Measurements from ENCODE around the gene SLX4IP.
A peak's percentile ranks its signal among the peaks of the same experiment; 100 is the strongest.

The SLX4IP gene

DNA sequence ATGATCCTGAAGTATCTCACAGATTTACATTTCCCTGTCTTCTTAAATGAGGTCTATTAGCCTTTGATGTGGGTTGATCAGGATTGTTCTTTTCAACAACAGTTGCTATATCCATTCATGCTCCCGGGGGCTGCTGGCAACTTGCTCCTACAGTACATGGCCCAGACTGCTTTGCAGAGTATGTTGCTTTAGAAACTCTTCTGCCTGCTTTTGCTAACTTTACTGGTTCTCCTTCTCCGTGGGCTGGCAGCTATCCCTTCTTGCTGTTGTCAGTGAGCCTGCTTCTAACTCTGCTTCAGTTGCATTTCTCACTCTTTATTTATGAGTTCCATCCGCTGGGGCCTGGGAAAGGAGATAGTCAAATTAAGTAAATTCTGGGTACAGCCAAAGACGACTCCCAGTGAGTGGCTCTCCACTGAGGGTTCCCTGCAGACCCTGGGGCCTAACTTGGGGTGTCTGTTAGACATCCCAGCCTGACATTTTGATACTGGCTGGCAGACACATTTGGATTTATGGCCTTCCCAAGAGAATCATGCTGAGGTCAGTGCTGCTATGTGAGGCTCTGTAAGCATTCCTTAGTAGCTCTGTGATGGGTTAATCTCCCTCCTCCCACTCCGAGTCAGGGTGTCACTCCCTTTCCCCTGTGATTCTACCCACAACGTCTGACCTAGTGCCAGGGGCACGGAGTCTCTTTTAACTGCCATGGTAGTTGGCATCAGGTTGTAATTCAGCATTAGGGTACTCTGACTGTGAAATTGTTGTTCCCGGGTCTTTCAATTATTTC, 73.6 kb downstream of the SLX4IP start:
- TF ChIP-seq, protein P1, sequence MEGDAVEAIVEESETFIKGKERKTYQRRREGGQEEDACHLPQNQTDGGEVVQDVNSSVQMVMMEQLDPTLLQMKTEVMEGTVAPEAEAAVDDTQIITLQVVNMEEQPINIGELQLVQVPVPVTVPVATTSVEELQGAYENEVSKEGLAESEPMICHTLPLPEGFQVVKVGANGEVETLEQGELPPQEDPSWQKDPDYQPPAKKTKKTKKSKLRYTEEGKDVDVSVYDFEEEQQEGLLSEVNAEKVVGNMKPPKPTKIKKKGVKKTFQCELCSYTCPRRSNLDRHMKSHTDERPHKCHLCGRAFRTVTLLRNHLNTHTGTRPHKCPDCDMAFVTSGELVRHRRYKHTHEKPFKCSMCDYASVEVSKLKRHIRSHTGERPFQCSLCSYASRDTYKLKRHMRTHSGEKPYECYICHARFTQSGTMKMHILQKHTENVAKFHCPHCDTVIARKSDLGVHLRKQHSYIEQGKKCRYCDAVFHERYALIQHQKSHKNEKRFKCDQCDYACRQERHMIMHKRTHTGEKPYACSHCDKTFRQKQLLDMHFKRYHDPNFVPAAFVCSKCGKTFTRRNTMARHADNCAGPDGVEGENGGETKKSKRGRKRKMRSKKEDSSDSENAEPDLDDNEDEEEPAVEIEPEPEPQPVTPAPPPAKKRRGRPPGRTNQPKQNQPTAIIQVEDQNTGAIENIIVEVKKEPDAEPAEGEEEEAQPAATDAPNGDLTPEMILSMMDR (conservative IDR thresholded peaks at IDR 0.05; ENCODE audit: low read depth) = no peak
- CTCF ChIA-PET = interaction anchor here (0.7 kb wide), 1 partner anchor 49 kb away, joined by 3 read pairs; no protein-coding TSS in a partner anchor
- peak overlapping the region; percentile 55 for H3K27ac ChIP-seq
- POLR2A ChIA-PET (ENCODE audit: low non-redundant PET) = no interaction called here
- DNase-seq (ENCODE audit: low spot score) = no peak

DNA sequence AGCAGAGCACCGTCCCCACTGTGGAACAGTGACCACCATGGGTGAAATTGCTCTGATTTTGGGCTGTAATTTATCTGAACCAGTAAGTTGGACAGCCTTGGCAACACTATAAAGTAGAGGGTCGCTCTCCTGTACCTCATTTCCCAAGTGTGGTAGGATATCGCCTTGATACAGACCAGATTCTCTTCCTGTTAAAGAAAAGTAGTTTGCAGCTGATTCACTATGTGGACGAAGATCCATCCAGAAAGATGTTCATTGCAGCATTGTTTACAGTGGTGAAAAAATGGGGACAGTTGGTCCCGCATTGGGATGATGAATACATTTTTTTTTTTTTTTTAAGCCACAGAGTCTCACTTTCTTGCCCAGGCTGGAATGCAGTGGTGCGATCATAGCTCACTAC, 74.3 kb downstream of the SLX4IP start:
- ChIA-PET CTCF (no interaction called here), POLR2A (ENCODE audit: low non-redundant PET) (no interaction called here)
- no peak for DNase-seq (ENCODE audit: low spot score)
- no peak overlapping the region for H3K27ac ChIP-seq
- TF ChIP-seq, protein P1 (conservative IDR thresholded peaks at IDR 0.05; ENCODE audit: low read depth) = no peak

DNA sequence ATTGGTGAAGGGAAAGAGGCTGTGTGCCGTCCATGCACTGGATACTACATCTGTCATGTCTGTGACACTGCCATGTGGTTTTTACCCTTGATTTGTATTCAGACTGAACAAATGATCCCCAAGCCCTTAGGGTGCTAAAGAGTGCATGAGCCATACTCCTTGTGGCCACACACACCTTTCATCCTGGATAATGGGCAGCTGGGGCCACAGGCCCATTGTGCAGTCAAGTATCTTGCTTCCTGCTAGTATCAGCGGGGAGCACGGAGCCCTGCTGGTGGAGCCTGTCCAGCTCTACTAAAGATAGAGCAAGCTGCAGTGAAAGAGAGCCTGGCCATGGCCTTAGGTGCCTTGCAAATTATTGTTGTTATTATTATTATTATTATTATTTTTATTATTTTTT, 75.1 kb downstream of the SLX4IP start:
- ChIA-PET CTCF (interaction anchor here (0.6 kb wide), 1 partner anchor 15 kb away, joined by 3 read pairs; no protein-coding TSS in a partner anchor), POLR2A (ENCODE audit: low non-redundant PET) (no interaction called here)
- peak overlapping the region; percentile 93 for H3K27ac ChIP-seq
- TF ChIP-seq, protein P1 (conservative IDR thresholded peaks at IDR 0.05; ENCODE audit: low read depth) = no peak
- DNase-seq (ENCODE audit: low spot score) = no peak

DNA sequence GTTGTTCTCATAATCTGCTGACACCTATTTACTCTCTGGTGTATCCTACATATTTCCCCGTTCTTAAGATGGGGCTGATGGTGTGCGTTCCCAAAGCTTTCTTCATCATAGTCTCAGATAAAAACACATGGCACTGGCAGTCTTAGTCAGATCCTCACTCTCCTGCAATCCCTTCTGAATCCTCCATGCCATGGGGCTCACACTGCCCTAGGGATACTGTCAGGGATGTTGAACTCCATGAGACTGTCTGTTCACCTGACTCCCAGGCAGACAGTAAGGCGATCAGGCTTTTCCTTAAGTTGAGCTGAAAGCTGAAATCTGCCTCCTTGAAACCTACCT, 76.0 kb downstream of the SLX4IP start:
- peak; percentile 34 for DNase-seq (ENCODE audit: low spot score)
- ChIA-PET CTCF (no interaction called here), POLR2A (ENCODE audit: low non-redundant PET) (no interaction called here)
- TF ChIP-seq, protein P1 (conservative IDR thresholded peaks at IDR 0.05; ENCODE audit: low read depth) = no peak
- H3K27ac ChIP-seq = peak overlapping the region; percentile 93

DNA sequence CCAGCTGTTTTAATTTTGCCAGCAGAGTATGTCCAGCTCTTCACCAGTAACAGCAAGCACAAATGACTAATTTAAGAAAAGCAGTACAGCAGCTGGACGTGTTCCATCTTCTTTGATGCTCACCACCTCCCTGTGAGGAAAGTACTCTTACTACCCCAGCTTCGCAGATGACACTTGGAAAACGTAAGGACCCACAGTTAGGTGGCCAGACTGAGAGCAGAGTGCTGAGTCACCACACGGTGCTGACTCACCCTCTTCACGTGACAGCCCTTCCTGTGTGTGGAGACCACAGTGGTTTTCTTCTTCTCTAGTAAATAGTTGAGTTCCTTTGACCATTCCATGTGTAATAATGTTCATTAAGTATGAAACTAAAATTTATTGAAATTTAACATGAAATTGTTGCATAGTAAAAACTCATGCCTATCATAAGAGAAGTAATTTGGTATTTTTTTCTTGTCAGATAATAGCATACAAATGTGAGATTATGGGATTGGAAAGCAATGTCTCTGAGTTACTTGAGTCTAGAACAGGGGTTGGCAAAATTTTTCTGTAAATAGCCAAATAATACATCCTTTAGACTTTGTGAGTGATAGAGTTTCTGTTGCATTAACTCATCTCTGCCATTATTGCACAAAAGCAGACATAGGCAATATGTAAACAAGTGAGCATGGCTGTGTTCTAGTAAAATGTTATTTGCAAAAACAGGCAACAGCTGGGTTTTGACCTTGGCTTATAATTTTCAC, 76.6 kb downstream of the SLX4IP start:
- peak; percentile 92 for DNase-seq (ENCODE audit: low spot score)
- CTCF ChIA-PET = no interaction called here
- TF ChIP-seq, protein P1 (conservative IDR thresholded peaks at IDR 0.05; ENCODE audit: low read depth) = no peak

DNA sequence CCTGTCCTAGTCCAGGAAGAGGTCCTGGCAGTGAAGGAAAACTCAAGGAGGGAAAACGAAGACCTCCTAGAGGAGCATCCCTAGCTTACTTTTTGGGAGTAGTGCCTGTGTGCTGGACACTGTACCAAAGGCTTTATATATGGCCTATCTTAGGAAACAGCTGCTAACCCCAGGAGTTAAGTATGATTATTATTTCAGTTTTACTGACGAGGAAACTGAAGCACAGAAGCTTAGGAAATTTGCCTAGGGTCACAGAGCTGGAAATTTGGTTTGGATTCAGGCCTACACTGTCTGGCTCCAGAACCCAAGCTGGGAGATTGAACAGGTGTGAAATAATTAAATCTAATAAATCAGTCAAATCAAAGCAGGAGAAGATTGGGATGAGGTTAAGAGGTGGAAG, 78.0 kb downstream of the SLX4IP start:
- H3K27ac ChIP-seq = peak overlapping the region; percentile 65; the same call in 1 of the 2 replicates
- ChIA-PET POLR2A (ENCODE audit: low non-redundant PET) (no interaction called here), CTCF (no interaction called here)
- no peak for DNase-seq (ENCODE audit: low spot score)
- TF ChIP-seq, protein P1 (conservative IDR thresholded peaks at IDR 0.05; ENCODE audit: low read depth) = no peak

More for the DNA sequence above, 76.6 kb downstream of the SLX4IP start:
- POLR2A ChIA-PET (ENCODE audit: low non-redundant PET) = no interaction called here
- H3K27ac ChIP-seq = peak overlapping the region; percentile 93
